Fibroblast of villous mesenchyme (primary cell): Measurements from ENCODE around the gene CKAP4. TPM values are rescaled to one million over a fixed set of nuclear protein-coding genes. Genes with fewer than 3 reads are reported as not detected.

Experiments used
- DNase-seq: peaks from one replicate; pipeline ENCODE4 v3.0.0-alpha.2; 2010; ENCODE audit warnings: low read depth
- H3K4me3 ChIP-seq: 2 replicates; pipeline ENCODE4 v1.5.1; 2011; ENCODE audit warnings: low read depth, mild to moderate bottlenecking, low read length
- total RNA-seq: library from RNA; depleted of rRNA; stranded (reverse); fragments of >200 nt; gene quantifications from 2 replicates; pipeline ENCODE4 v1.2.3, GENCODE V29; 2012
- TF ChIP-seq, protein P1 (sequence below): IDR thresholded peaks from 2 replicates; pipeline ENCODE4 v1.5.1; 2012; ENCODE audit warnings: low read depth, mild to moderate bottlenecking, low read length; ENCODE audit not compliant: insufficient read depth

The CKAP4 gene
- total RNA-seq, 1 donor: 310 TPM

DNA sequence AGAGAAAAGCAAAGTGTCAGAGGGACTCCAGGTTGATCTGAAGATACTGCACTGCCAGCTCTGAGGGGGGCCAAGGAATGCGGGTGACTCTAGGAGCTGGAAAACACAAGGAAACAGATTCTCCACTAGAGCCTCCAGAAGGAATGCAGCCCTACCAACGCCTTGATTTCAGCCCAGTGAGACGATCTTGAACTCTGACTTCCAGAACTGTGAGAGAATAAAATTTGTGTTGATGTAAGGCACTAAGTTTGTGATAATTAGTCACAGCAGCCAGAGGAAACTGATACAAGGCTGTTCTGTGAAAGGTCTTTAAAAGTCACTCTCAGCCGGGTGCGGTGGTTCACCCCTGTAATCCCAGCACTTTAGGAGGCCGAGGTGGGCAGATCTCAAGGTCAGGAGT is 34.2 kb downstream of the CKAP4 start:
- H3K4me3 ChIP-seq: no peak overlapping the region
- DNase-seq: no peak
- TF ChIP-seq, protein P1, sequence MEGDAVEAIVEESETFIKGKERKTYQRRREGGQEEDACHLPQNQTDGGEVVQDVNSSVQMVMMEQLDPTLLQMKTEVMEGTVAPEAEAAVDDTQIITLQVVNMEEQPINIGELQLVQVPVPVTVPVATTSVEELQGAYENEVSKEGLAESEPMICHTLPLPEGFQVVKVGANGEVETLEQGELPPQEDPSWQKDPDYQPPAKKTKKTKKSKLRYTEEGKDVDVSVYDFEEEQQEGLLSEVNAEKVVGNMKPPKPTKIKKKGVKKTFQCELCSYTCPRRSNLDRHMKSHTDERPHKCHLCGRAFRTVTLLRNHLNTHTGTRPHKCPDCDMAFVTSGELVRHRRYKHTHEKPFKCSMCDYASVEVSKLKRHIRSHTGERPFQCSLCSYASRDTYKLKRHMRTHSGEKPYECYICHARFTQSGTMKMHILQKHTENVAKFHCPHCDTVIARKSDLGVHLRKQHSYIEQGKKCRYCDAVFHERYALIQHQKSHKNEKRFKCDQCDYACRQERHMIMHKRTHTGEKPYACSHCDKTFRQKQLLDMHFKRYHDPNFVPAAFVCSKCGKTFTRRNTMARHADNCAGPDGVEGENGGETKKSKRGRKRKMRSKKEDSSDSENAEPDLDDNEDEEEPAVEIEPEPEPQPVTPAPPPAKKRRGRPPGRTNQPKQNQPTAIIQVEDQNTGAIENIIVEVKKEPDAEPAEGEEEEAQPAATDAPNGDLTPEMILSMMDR: no peak

DNA sequence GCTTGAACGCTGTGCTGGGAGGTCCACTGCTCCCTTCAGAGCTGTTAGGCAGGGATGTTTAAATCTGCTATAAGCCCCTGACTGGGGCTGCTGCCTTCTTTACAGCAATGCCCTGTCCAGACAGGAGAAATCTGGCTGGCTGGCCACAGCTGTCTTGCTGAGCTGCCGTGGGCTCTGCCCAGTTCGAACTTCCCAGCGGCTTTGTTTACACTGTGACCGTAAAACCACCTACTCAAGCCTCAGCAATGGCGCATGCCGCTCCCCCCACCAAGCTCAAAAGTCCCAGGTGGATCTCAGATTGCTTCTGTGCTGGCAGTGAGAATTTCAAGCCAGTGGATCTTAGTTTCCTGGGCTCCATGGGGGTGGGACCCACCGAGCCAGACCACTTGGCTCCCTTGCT is 35.8 kb downstream of the CKAP4 start:
- TF ChIP-seq, protein P1: no peak
- no peak overlapping the region for H3K4me3 ChIP-seq
- no peak for DNase-seq

DNA sequence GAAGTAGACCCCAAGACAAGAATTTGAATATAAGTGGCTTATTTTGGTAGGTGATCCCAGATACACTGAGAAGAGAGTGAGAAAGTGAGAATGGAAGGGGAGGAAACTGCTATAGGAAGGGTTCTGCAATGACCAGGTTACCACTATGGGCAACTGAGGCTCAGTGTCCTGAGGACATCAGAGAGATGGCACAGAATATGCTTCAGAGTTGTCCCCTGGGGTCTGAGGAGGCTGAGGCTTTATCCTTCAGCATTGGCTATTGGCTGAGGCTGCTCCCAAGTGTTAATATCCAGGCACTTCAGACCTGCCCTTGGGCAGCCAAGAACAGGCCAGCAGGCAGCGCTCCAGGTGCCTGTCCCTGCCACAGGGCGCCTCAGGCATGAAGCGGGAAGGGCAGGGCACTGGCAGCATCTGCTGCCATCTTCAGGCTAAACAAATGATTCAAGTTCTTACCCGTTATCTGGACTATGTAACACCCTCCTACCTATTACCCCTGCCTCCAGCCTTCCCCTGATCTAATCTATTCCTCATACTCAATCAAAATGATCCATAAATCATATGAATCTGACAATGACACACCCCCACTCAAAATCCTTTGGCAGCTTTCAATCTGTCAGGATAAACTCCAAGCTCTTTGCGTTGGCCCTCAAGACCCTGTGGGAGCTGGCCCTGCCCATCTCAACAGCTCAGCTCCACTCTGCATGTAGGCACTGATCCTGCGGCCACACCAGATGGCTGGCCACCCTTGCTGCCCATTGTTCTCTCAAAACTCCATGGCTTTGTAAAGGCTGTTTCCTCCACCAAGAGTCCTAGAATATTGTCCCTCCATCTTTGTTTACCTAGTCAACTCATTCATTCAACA is 42.4 kb downstream of the CKAP4 start:
- H3K4me3 ChIP-seq: no peak overlapping the region
- TF ChIP-seq, protein P1: no peak
- DNase-seq: no peak

DNA sequence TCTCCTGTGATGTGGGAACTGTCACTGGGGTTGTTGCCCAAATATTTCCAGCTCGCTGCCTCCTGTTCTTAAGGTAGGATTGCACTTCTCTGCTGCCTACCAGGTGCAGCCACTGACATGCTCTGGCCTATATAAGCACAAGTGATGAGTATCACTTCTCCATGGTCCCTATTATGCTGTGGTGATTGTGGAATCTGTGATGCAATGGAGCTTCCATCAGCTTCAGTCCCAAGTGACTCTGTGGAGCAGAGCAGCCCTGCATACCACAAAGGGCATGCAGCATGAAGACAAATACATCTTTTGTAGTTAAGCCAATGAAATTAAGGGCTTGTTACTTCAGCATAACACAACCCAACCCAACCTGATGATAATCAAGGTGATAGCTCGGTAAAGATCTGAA is 43.5 kb downstream of the CKAP4 start:
- H3K4me3 ChIP-seq: no peak overlapping the region
- DNase-seq: no peak
- TF ChIP-seq, protein P1: no peak

- no peak for DNase-seq
- H3K4me3 ChIP-seq: no peak overlapping the region
- TF ChIP-seq, protein P1: no peak
These were observed 49.8 kb downstream of the CKAP4 start for GRCh38 chr12:106197906-106198623.

- TF ChIP-seq, protein P1: no peak
- no peak overlapping the region for H3K4me3 ChIP-seq
- peak; percentile 71 for DNase-seq
These were observed 52.2 kb downstream of the CKAP4 start for GRCh38 chr12:106195621-106196027.
